GM23338 (cell line): ENCODE data around the gene TCP10L.

Experiments used
- CREB1 ChIP-seq: fragments of 250-450 bp; sonication (Bioruptor Pico); IDR thresholded peaks from 2 replicates; pipeline ENCODE4 v1.5.0; 2020; ENCODE audit warnings: low read depth, mild to moderate bottlenecking, moderate library complexity
- EZH2 ChIP-seq: fragments of 200-600 bp; sonication (generic); IDR thresholded peaks from one replicate; pipeline ENCODE4 v1.8.0; 2017; ENCODE audit warnings: antibody characterized with exemption, mild to moderate bottlenecking, low read depth; ENCODE audit not compliant: unreplicated experiment
- EZH2phosphoT487 ChIP-seq: fragments of 200-600 bp; sonication (generic); IDR thresholded peaks from one replicate; pipeline ENCODE4 v1.8.1; 2018; ENCODE audit warnings: antibody characterized with exemption; ENCODE audit not compliant: unreplicated experiment
- JUNB ChIP-seq: IDR thresholded peaks from one replicate; pipeline ENCODE4 v1.6.1; 2016; ENCODE audit warnings: antibody characterized with exemption; ENCODE audit not compliant: unreplicated experiment
- NANOG ChIP-seq: IDR thresholded peaks from 2 replicates; pipeline ENCODE4 v1.6.1; 2016; ENCODE audit warnings: antibody characterized with exemption, borderline replicate concordance
- POLR2AphosphoS5 ChIP-seq: IDR thresholded peaks from 2 replicates; pipeline ENCODE4 v1.6.1; 2016; ENCODE audit warnings: antibody characterized with exemption, low read depth
- STAT1 ChIP-seq: IDR thresholded peaks from one replicate; pipeline ENCODE4 v1.6.1; 2016; ENCODE audit warnings: antibody characterized with exemption; ENCODE audit not compliant: unreplicated experiment
- ZNF114 ChIP-seq: fragments of 250-450 bp; sonication (Bioruptor Pico); IDR thresholded peaks from 2 replicates; pipeline ENCODE4 v1.5.0; 2020; ENCODE audit warnings: mild to moderate bottlenecking, moderate library complexity
- ZNF331 ChIP-seq: fragments of 250-450 bp; sonication (Bioruptor Pico); IDR thresholded peaks from 2 replicates; pipeline ENCODE4 v1.5.0; 2020; ENCODE audit warnings: low read depth, mild to moderate bottlenecking, moderate library complexity
- TF ChIP-seq, protein P1 (sequence below), 2 experiments: fragments of 200-600 bp in 1 of 2; sonication (generic) in 1 of 2; conservative IDR thresholded peaks; 2 replicates each; pipeline versions ENCODE4 v1.5.1 to v1.6.1; 2016 to 2017; ENCODE audit warnings: antibody characterized with exemption in 2 of 2, low read depth in 2 of 2, mild to moderate bottlenecking in 2 of 2, moderate library complexity in 1 of 2
- TF ChIP-seq, protein P2 (sequence below): IDR thresholded peaks from one replicate; pipeline ENCODE4 v1.6.1; 2018; ENCODE audit warnings: antibody characterized with exemption; ENCODE audit not compliant: unreplicated experiment
- TF ChIP-seq, protein P3 (sequence below): IDR thresholded peaks from 2 replicates; pipeline ENCODE4 v1.6.1; 2016; ENCODE audit warnings: antibody characterized with exemption

DNA sequence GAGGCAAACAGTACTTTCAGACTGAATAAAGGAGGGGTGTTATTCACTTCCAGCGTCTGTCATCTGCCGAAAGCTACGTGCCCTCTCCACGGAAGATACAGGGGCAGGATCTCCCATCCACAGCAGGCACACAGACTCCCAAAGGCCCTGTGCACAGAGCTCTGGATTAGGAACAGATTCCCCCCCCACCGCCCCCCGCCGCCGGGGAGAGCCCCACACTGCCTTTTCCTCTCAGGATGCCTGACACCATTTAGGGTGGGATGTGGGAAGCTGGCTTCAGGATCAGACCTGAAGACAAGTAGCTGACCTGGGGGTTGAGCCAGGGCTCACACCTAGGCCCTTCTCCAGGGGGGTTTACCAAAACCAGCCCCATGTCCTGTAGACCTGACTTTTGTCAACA lies 8.4 kb upstream of the TCP10L start:
- TF ChIP-seq, protein P1, sequence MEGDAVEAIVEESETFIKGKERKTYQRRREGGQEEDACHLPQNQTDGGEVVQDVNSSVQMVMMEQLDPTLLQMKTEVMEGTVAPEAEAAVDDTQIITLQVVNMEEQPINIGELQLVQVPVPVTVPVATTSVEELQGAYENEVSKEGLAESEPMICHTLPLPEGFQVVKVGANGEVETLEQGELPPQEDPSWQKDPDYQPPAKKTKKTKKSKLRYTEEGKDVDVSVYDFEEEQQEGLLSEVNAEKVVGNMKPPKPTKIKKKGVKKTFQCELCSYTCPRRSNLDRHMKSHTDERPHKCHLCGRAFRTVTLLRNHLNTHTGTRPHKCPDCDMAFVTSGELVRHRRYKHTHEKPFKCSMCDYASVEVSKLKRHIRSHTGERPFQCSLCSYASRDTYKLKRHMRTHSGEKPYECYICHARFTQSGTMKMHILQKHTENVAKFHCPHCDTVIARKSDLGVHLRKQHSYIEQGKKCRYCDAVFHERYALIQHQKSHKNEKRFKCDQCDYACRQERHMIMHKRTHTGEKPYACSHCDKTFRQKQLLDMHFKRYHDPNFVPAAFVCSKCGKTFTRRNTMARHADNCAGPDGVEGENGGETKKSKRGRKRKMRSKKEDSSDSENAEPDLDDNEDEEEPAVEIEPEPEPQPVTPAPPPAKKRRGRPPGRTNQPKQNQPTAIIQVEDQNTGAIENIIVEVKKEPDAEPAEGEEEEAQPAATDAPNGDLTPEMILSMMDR (conservative IDR thresholded peaks at IDR 0.05; ENCODE audit: low read depth in 2 of 2) = no peak
- TF ChIP-seq EZH2phosphoT487 (no peak), POLR2AphosphoS5 (no peak), EZH2 (no peak), NANOG (no peak), CREB1 (CRISPR knock-in tag) (no peak), JUNB (no peak), ZNF114 (CRISPR knock-in tag) (no peak), ZNF331 (no peak), STAT1 (no peak)
- TF ChIP-seq, protein P2, sequence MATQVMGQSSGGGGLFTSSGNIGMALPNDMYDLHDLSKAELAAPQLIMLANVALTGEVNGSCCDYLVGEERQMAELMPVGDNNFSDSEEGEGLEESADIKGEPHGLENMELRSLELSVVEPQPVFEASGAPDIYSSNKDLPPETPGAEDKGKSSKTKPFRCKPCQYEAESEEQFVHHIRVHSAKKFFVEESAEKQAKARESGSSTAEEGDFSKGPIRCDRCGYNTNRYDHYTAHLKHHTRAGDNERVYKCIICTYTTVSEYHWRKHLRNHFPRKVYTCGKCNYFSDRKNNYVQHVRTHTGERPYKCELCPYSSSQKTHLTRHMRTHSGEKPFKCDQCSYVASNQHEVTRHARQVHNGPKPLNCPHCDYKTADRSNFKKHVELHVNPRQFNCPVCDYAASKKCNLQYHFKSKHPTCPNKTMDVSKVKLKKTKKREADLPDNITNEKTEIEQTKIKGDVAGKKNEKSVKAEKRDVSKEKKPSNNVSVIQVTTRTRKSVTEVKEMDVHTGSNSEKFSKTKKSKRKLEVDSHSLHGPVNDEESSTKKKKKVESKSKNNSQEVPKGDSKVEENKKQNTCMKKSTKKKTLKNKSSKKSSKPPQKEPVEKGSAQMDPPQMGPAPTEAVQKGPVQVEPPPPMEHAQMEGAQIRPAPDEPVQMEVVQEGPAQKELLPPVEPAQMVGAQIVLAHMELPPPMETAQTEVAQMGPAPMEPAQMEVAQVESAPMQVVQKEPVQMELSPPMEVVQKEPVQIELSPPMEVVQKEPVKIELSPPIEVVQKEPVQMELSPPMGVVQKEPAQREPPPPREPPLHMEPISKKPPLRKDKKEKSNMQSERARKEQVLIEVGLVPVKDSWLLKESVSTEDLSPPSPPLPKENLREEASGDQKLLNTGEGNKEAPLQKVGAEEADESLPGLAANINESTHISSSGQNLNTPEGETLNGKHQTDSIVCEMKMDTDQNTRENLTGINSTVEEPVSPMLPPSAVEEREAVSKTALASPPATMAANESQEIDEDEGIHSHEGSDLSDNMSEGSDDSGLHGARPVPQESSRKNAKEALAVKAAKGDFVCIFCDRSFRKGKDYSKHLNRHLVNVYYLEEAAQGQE = no peak
- TF ChIP-seq, protein P3, sequence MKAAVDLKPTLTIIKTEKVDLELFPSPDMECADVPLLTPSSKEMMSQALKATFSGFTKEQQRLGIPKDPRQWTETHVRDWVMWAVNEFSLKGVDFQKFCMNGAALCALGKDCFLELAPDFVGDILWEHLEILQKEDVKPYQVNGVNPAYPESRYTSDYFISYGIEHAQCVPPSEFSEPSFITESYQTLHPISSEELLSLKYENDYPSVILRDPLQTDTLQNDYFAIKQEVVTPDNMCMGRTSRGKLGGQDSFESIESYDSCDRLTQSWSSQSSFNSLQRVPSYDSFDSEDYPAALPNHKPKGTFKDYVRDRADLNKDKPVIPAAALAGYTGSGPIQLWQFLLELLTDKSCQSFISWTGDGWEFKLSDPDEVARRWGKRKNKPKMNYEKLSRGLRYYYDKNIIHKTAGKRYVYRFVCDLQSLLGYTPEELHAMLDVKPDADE = no peak
